ENCODE measurements around the gene LEP. TPM values are rescaled to one million over a fixed set of nuclear protein-coding genes. Genes with fewer than 3 reads are reported as not detected.

Gene LEP
- total RNA-seq, 1 donor from 2014 or later, result not detected

GRCh38 chr7:128251337-128251736 lies 10.3 kb downstream of the LEP start:
- Mint-ChIP-seq H3K4me3 (ENCODE audit: unreplicated experiment) (no peak overlapping the region), H3K4me1 (ENCODE audit: low read depth) (no peaks in the 10 kb centered on the region), H3K27me3 (ENCODE audit: low read depth) (peaks cover 20% of the 10 kb centered on the region), H3K27ac (ENCODE audit: unreplicated experiment) (no peak overlapping the region), H3K9me3 (ENCODE audit: low read depth) (no peaks in the 10 kb centered on the region), H3K36me3 (ENCODE audit: low read depth) (peaks cover 2% of the 10 kb centered on the region)
- no peak for DNase-seq (ENCODE audit: low spot score)
- TF ChIP-seq CTCF (IDR thresholded peaks at IDR 0.05), result no peak

GRCh38 chr7:128253701-128254100 lies 12.6 kb downstream of the LEP start:
- TF ChIP-seq CTCF (IDR thresholded peaks at IDR 0.05), result no peak
- Mint-ChIP-seq H3K36me3 (ENCODE audit: low read depth) (peaks cover 4% of the 10 kb centered on the region), H3K4me1 (ENCODE audit: low read depth) (no peaks in the 10 kb centered on the region), H3K27ac (ENCODE audit: unreplicated experiment) (no peak overlapping the region), H3K27me3 (ENCODE audit: low read depth) (peaks cover 22% of the 10 kb centered on the region), H3K9me3 (ENCODE audit: low read depth) (no peaks in the 10 kb centered on the region), H3K4me3 (ENCODE audit: unreplicated experiment) (no peak overlapping the region)
- DNase-seq (ENCODE audit: low spot score), result peak; percentile 54

- DNase-seq (ENCODE audit: low spot score), result peak; percentile 67
- Mint-ChIP-seq H3K27me3 (ENCODE audit: low read depth) (peaks cover 16% of the 10 kb centered on the region), H3K4me3 (ENCODE audit: unreplicated experiment) (no peak overlapping the region), H3K4me1 (ENCODE audit: low read depth) (peaks cover 6% of the 10 kb centered on the region), H3K36me3 (ENCODE audit: low read depth) (peaks cover 4% of the 10 kb centered on the region), H3K27ac (ENCODE audit: unreplicated experiment) (no peak overlapping the region), H3K9me3 (ENCODE audit: low read depth) (no peaks in the 10 kb centered on the region)
- no peak for TF ChIP-seq CTCF (IDR thresholded peaks at IDR 0.05)
Measured at GRCh38 chr7:128254470-128254869, 13.4 kb downstream of the LEP start.

GRCh38 chr7:128255271-128255670 lies 14.2 kb downstream of the LEP start:
- H3K9me3 Mint-ChIP-seq (ENCODE audit: low read depth), result no peaks in the 10 kb centered on the region
- TF ChIP-seq CTCF (IDR thresholded peaks at IDR 0.05), result no peak
- peak; percentile 19 for DNase-seq (ENCODE audit: low spot score)
- H3K27me3 Mint-ChIP-seq (ENCODE audit: low read depth), result peaks cover 14% of the 10 kb centered on the region
- H3K4me3 Mint-ChIP-seq (ENCODE audit: unreplicated experiment), result no peak overlapping the region
- H3K27ac Mint-ChIP-seq (ENCODE audit: unreplicated experiment), result no peak overlapping the region
- peaks cover 8% of the 10 kb centered on the region for H3K4me1 Mint-ChIP-seq (ENCODE audit: low read depth)
- peaks cover 4% of the 10 kb centered on the region for H3K36me3 Mint-ChIP-seq (ENCODE audit: low read depth)

- H3K27ac Mint-ChIP-seq (ENCODE audit: unreplicated experiment), result no peak overlapping the region
- peaks cover 8% of the 10 kb centered on the region for H3K4me1 Mint-ChIP-seq (ENCODE audit: low read depth)
- H3K27me3 Mint-ChIP-seq (ENCODE audit: low read depth), result peaks cover 6% of the 10 kb centered on the region
- no peaks in the 10 kb centered on the region for H3K9me3 Mint-ChIP-seq (ENCODE audit: low read depth)
- H3K4me3 Mint-ChIP-seq (ENCODE audit: unreplicated experiment), result no peak overlapping the region
- no peak for TF ChIP-seq CTCF (IDR thresholded peaks at IDR 0.05)
- peaks cover 4% of the 10 kb centered on the region for H3K36me3 Mint-ChIP-seq (ENCODE audit: low read depth)
- DNase-seq (ENCODE audit: low spot score), result peak; percentile 51
Measured at GRCh38 chr7:128257458-128257857, 16.4 kb downstream of the LEP start.

Data from chondrocyte (in vitro differentiated cells).